RWPE2 (cell line): ENCODE measurements around the gene OR10H3.

Experiments
- ATAC-seq: fragments of 200-7000 bp; cut with Tn5 transposase; 3 replicates; pipeline ENCODE4 v1.9.1; 2021; ENCODE audit warnings: low read depth
- DNase-seq: peaks from one replicate; pipeline ENCODE4 v3.0.0-alpha.2; 2020; ENCODE audit warnings: low spot score
- H3K27ac ChIP-seq: fragments of 450-650 bp; 2 replicates; pipeline ENCODE4 v1.5.1; 2017; ENCODE audit warnings: mild to moderate bottlenecking; ENCODE audit not compliant: poor library complexity, severe bottlenecking
- H3K27me3 ChIP-seq: fragments of 250-450 bp; sonication (Bioruptor Pico); 2 replicates; pipeline ENCODE4 v1.5.1; 2021; ENCODE audit warnings: mild to moderate bottlenecking, moderate library complexity; ENCODE audit not compliant: insufficient read depth, poor library complexity, severe bottlenecking
- H3K36me3 ChIP-seq: fragments of 250-450 bp; sonication (Bioruptor Pico); 2 replicates; pipeline ENCODE4 v1.5.1; 2020; ENCODE audit warnings: low read depth, mild to moderate bottlenecking, moderate library complexity
- H3K4me1 ChIP-seq: fragments of 250-450 bp; sonication (Bioruptor Pico); 2 replicates; pipeline ENCODE4 v1.5.1; 2021; ENCODE audit warnings: mild to moderate bottlenecking, moderate library complexity; ENCODE audit not compliant: insufficient read depth, poor library complexity, severe bottlenecking
- H3K4me3 ChIP-seq: fragments of 250-450 bp; sonication (Bioruptor Pico); 2 replicates; pipeline ENCODE4 v1.5.1; 2021; ENCODE audit warnings: mild to moderate bottlenecking, moderate library complexity; ENCODE audit not compliant: severe bottlenecking
- H3K9me3 ChIP-seq: fragments of 250-450 bp; sonication (Bioruptor Pico); 2 replicates; pipeline ENCODE4 v1.5.1; 2021; ENCODE audit warnings: mild to moderate bottlenecking, moderate library complexity; ENCODE audit not compliant: severe bottlenecking
- TF ChIP-seq, protein P1 (sequence below): fragments of 450-650 bp; IDR thresholded peaks from one replicate; pipeline ENCODE4 v1.5.1; 2017; ENCODE audit warnings: mild to moderate bottlenecking, moderate library complexity; ENCODE audit not compliant: poor library complexity, severe bottlenecking

The OR10H3 gene

DNA sequence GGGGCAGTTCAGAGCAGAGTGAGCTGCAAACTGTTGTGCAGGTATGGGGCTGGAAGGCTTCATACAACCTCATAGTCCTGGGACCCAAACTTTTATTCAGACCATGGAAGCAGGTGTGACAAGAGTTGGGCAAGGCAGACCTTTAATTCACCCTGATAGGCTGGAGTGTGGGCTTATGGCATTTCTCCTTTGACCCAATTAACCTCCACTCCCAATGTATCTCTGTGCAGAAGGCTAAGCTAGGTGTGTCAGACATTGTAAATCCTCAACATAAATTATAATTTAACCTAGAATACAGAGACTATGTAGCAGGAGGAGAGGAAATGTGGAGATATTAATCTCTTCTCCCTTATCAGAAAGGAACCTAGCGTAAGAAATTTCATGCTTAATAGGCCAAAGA lies 22.1 kb upstream of the OR10H3 start:
- no peak overlapping the region for H3K4me3 ChIP-seq
- ATAC-seq (no peak), DNase-seq (no peak)
- H3K27me3 ChIP-seq, result no peaks in the 10 kb centered on the region
- no peaks in the 10 kb centered on the region for H3K9me3 ChIP-seq
- no peaks in the 10 kb centered on the region for H3K4me1 ChIP-seq
- TF ChIP-seq, protein P1, sequence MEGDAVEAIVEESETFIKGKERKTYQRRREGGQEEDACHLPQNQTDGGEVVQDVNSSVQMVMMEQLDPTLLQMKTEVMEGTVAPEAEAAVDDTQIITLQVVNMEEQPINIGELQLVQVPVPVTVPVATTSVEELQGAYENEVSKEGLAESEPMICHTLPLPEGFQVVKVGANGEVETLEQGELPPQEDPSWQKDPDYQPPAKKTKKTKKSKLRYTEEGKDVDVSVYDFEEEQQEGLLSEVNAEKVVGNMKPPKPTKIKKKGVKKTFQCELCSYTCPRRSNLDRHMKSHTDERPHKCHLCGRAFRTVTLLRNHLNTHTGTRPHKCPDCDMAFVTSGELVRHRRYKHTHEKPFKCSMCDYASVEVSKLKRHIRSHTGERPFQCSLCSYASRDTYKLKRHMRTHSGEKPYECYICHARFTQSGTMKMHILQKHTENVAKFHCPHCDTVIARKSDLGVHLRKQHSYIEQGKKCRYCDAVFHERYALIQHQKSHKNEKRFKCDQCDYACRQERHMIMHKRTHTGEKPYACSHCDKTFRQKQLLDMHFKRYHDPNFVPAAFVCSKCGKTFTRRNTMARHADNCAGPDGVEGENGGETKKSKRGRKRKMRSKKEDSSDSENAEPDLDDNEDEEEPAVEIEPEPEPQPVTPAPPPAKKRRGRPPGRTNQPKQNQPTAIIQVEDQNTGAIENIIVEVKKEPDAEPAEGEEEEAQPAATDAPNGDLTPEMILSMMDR, result no peak
- H3K27ac ChIP-seq, result no peak overlapping the region
- no peaks in the 10 kb centered on the region for H3K36me3 ChIP-seq

DNA sequence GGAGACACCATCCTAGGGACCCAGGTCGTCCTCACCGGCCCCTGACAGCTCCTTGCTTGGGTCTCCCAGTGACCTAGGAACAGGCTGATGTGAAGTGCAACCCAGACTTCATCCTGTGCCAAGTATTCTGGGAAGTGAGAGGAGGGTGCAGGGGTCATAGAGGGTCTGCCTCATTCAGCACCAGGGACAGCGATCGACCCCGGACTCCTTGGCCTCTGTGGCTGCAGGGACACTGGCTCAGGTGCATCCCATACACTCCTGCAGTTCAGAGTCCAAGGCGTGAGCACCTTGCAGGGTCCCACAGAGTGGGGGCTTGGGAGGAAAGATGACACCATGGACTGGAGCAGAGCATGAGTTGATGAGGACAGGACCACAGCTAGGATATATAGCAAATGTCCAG lies 20.0 kb upstream of the OR10H3 start:
- ATAC-seq, result no peak
- no peak overlapping the region for H3K4me3 ChIP-seq
- DNase-seq, result no peak
- H3K4me1 ChIP-seq, result no peaks in the 10 kb centered on the region
- no peaks in the 10 kb centered on the region for H3K36me3 ChIP-seq
- no peak overlapping the region for H3K27ac ChIP-seq
- TF ChIP-seq, protein P1, result no peak
- H3K27me3 ChIP-seq, result peaks cover 4% of the 10 kb centered on the region
- no peaks in the 10 kb centered on the region for H3K9me3 ChIP-seq

DNA sequence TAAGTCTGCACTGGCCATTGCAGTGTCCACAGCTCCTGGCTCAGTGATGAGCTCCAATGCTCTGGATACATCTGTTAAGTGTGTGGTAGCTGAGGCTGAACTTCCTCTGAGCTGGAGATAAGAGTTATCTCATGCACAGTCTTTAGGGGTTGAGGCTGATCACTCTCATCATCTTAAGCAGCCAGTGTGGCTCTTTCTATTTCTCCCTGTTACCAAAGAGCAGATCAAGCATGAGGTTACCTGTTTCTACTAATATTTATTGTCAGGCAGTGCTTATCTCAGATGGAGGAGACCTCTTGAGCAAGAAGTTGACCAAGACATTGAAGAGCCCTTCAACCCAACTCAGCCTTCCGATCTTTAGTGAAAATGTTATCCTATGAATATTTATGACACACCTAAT lies 16.5 kb upstream of the OR10H3 start:
- no peak for ATAC-seq
- no peaks in the 10 kb centered on the region for H3K9me3 ChIP-seq

DNA sequence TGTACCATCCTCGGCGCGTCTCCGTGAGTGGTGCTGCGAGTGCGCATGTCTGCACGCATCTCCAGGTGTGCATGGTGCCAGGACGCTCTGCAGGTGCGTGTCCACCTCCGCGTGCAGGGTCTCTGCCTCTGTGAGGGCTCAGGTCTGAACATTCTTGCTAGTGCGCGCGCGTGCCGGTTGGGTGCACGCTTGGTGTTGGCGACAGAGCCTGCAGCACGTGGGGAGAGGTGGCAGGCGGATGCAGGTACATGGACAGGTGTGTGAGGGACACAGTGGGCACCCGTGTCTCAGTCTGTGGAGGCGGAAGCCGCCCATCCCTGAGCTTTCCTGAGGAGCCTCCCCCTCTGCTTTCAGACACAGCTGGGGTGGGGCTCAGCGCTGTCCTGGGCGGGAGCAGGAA lies 14.8 kb upstream of the OR10H3 start:
- TF ChIP-seq, protein P1, result no peak
- ATAC-seq, result no peak
- Histone ChIP-seq H3K4me1 (no peaks in the 10 kb centered on the region), H3K36me3 (no peaks in the 10 kb centered on the region), H3K27me3 (peaks cover 15% of the 10 kb centered on the region), H3K4me3 (no peak overlapping the region), H3K9me3 (no peaks in the 10 kb centered on the region), H3K27ac (no peak overlapping the region)
- no peak for DNase-seq

More for the DNA sequence above, 16.5 kb upstream of the OR10H3 start:
- no peak for DNase-seq
- H3K4me1 ChIP-seq, result no peaks in the 10 kb centered on the region
- TF ChIP-seq, protein P1, result no peak
- no peaks in the 10 kb centered on the region for H3K36me3 ChIP-seq
- H3K27me3 ChIP-seq, result peaks cover 15% of the 10 kb centered on the region
- H3K4me3 ChIP-seq, result no peak overlapping the region
- H3K27ac ChIP-seq, result no peak overlapping the region

DNA sequence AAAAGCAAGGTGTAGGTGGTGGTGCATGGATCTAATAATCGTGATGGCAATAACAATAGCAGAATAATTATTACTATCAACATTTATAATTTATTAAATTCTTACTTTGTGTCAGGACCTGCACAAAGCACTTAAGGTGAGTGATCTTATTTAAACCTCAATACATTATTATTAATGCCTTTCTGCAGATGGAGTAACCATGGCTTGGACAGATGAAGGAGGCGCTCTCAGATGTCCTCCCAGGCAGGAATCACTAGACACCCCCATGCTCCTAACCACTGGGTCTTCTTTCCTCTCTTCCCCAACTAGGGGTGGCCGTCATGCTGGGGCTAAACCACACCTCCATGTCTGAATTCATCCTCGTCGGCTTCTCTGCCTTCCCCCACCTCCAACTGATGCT lies 10.1 kb upstream of the OR10H3 start, which contains the start of gene OR10H2:
TSS of gene OR10H2 (plus strand) at position 301 of the 400 bp plus-strand sequence. CDS start at position 321, 20 bp downstream.
- ATAC-seq (no peak), DNase-seq (no peak)
- H3K4me1 ChIP-seq, result no peaks in the 10 kb centered on the region
- peaks cover 11% of the 10 kb centered on the region for H3K27me3 ChIP-seq
- no peak within 1 kb of the TSS for H3K4me3 ChIP-seq
- no peaks in the 10 kb centered on the region for H3K9me3 ChIP-seq
- TF ChIP-seq, protein P1, result no peak
- H3K36me3 ChIP-seq, result no peaks in the 10 kb centered on the region
- H3K27ac ChIP-seq, result no peak within 1 kb of the TSS
